ENCODE measurements around the gene GGA3. TPM values are rescaled to one million over a fixed set of nuclear protein-coding genes. Genes with fewer than 3 reads are reported as not detected.
"Not testable (repeated sequence)": the region's sequence is repeated elsewhere in the genome, so short reads cannot be mapped to it uniquely, and the experiment has no call there.

GGA3 gene
- total and polyA plus RNA-seq, 4 donors = 4.6 to 17.3 (median 9.2) TPM

- Histone ChIP-seq H3K9ac (ENCODE audit: low read depth in 1 of 2, low read length in 2 of 2) (no peak overlapping the region), H3K27me3 (ENCODE audit: control insufficient read depth in 4 of 4, insufficient read depth in 4 of 4, low read length in 3 of 4) (no peaks in the 10 kb centered on the region), H3K4me3 (ENCODE audit: low read depth in 1 of 3, low read length in 3 of 3) (no peak overlapping the region), H3K9me3 (ENCODE audit: control insufficient read depth in 4 of 4, low read length in 3 of 4) (no peaks in the 10 kb centered on the region), H3K36me3 (ENCODE audit: control insufficient read depth in 4 of 4, insufficient read depth in 3 of 4, low read depth in 1 of 4, low read length in 3 of 4) (peaks cover 0 to 8% (median 0%) of the 10 kb centered on the region in 4 donors), H3K27ac (ENCODE audit: low read depth in 1 of 2, low read length in 2 of 2) (no peak overlapping the region), H3K4me1 (ENCODE audit: control insufficient read depth in 4 of 4, insufficient read depth in 4 of 4, low read length in 3 of 4) (peaks cover 0 to 10% (median 7%) of the 10 kb centered on the region in 4 donors)
- no peak for DNase-seq (ENCODE audit: low spot score)
- no peak for TF ChIP-seq YY1 (IDR thresholded peaks at IDR 0.05)
- no peak for TF ChIP-seq MAX (IDR thresholded peaks at IDR 0.05)
- TF ChIP-seq, protein P1, sequence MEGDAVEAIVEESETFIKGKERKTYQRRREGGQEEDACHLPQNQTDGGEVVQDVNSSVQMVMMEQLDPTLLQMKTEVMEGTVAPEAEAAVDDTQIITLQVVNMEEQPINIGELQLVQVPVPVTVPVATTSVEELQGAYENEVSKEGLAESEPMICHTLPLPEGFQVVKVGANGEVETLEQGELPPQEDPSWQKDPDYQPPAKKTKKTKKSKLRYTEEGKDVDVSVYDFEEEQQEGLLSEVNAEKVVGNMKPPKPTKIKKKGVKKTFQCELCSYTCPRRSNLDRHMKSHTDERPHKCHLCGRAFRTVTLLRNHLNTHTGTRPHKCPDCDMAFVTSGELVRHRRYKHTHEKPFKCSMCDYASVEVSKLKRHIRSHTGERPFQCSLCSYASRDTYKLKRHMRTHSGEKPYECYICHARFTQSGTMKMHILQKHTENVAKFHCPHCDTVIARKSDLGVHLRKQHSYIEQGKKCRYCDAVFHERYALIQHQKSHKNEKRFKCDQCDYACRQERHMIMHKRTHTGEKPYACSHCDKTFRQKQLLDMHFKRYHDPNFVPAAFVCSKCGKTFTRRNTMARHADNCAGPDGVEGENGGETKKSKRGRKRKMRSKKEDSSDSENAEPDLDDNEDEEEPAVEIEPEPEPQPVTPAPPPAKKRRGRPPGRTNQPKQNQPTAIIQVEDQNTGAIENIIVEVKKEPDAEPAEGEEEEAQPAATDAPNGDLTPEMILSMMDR (IDR thresholded peaks at IDR 0.05; ENCODE audit: low read depth, low read length, missing input control) = no peak
- WGBS = 93% methylated on average over 9 of the region's 9 CpGs
Observed at GRCh38 chr17:75287221-75287620, 25.8 kb upstream of the GGA3 start.

DNA sequence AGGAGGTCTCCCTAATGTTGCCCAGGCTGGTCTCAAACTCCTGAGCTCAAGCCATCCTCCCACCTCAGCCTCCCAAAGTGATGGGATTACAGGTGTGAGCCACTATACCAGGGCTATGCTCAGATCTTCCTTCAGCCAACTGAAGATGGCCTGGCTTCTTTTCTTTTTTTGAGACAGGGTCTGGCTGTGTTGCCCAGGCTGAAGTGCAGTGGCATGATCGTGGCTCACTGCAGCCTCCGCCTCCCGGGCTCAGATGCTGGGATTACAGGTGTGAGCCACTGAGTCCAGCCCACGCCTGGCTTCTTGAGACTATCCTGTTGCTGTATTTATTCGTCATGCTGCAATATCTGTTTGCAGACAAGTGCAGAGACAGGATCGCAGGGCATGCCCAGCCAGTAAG is 23.7 kb upstream of the GGA3 start:
- no peak for TF ChIP-seq RXRA (IDR thresholded peaks at IDR 0.05)
- TF ChIP-seq, protein P2, sequence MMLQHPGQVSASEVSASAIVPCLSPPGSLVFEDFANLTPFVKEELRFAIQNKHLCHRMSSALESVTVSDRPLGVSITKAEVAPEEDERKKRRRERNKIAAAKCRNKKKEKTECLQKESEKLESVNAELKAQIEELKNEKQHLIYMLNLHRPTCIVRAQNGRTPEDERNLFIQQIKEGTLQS (IDR thresholded peaks at IDR 0.05) = no peak
- no peak for TF ChIP-seq EGR1 (IDR thresholded peaks at IDR 0.05; ENCODE audit: low read depth in 2 of 2)
- no peak for TF ChIP-seq GABPA (IDR thresholded peaks at IDR 0.05 in 1 of 2, conservative IDR thresholded peaks at IDR 0.05 in 1 of 2)
- no peak for TF ChIP-seq MAX (IDR thresholded peaks at IDR 0.05)
- no peak for TF ChIP-seq JUND (IDR thresholded peaks at IDR 0.05)
- Histone ChIP-seq H3K4me1 (ENCODE audit: control insufficient read depth in 4 of 4, insufficient read depth in 4 of 4, low read length in 3 of 4) (peaks cover 0 to 10% (median 7%) of the 10 kb centered on the region in 4 donors), H3K27me3 (ENCODE audit: control insufficient read depth in 4 of 4, insufficient read depth in 4 of 4, low read length in 3 of 4) (no peaks in the 10 kb centered on the region), H3K36me3 (ENCODE audit: control insufficient read depth in 4 of 4, insufficient read depth in 3 of 4, low read depth in 1 of 4, low read length in 3 of 4) (peaks cover 0 to 15% (median 1%) of the 10 kb centered on the region in 4 donors), H3K9ac (ENCODE audit: low read depth in 1 of 2, low read length in 2 of 2) (no peak overlapping the region), H3K27ac (ENCODE audit: low read depth in 1 of 2, low read length in 2 of 2) (no peak overlapping the region), H3K9me3 (ENCODE audit: control insufficient read depth in 4 of 4, low read length in 3 of 4) (no peaks in the 10 kb centered on the region), H3K4me3 (ENCODE audit: low read depth in 1 of 3, low read length in 3 of 3) (no peak overlapping the region)
- DNase-seq (ENCODE audit: low spot score) = no peak
- WGBS = 84% methylated on average over 6 of the region's 6 CpGs

DNA sequence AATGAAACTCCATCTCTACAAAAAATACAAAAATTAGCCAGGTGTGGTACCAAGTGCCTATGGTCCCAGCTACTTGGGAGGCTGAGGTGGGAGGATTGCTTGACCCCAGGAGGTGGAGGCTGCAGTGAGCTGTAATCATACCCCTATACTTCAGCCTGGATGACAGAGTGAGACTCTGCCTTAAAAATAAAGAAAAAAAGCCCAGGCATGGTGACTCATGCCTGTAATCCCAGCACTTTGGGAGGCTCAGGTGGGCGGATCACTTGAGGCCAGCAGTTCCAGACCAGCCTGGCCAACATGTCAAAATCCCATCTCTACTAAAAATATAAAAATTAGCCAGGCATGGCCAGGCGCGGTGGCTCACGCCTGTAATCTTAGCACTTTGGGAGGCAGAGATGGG is 18.8 kb upstream of the GGA3 start:
- not testable (repeated sequence) for H3K4me1 ChIP-seq (ENCODE audit: control insufficient read depth in 4 of 4, insufficient read depth in 4 of 4, low read length in 3 of 4); H3K27me3 ChIP-seq (ENCODE audit: control insufficient read depth in 4 of 4, insufficient read depth in 4 of 4, low read length in 3 of 4); H3K9me3 ChIP-seq (ENCODE audit: control insufficient read depth in 4 of 4, low read length in 3 of 4); H3K36me3 ChIP-seq (ENCODE audit: control insufficient read depth in 4 of 4, insufficient read depth in 3 of 4, low read depth in 1 of 4, low read length in 3 of 4); H3K27ac ChIP-seq (ENCODE audit: low read depth in 1 of 2, low read length in 2 of 2); H3K9ac ChIP-seq (ENCODE audit: low read depth in 1 of 2, low read length in 2 of 2); H3K4me3 ChIP-seq (ENCODE audit: low read depth in 1 of 3, low read length in 3 of 3); DNase-seq (ENCODE audit: low spot score)
- 98% methylated on average over 4 of the region's 4 CpGs for WGBS

DNA sequence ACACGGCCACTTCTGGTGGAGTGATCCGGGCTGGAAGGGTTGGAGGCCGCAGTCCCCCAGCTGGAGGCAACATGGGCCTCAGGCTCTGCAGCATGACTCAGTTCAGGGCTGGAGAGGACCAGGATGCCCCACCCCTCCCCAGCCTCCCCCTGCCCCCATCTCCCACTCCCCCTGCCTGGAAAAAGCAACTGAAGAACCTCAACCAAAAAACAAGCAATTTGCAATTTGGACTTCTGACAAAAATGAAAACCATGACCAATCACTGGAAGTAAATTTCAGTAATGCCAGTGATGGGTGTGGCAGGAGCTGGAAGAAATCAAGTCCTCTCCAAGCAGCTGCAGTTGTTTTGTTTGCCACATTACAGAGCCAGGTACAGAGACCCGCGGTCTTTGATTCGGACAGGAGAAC is 16.3 kb upstream of the GGA3 start:
- Histone ChIP-seq H3K9ac (ENCODE audit: low read depth in 1 of 2, low read length in 2 of 2) (no peak overlapping the region), H3K9me3 (ENCODE audit: control insufficient read depth in 4 of 4, low read length in 3 of 4) (no peaks in the 10 kb centered on the region), H3K27me3 (ENCODE audit: control insufficient read depth in 4 of 4, insufficient read depth in 4 of 4, low read length in 3 of 4) (no peaks in the 10 kb centered on the region), H3K36me3 (ENCODE audit: control insufficient read depth in 4 of 4, insufficient read depth in 3 of 4, low read depth in 1 of 4, low read length in 3 of 4) (peaks cover 0 to 12% (median 3%) of the 10 kb centered on the region in 4 donors), H3K27ac (ENCODE audit: low read depth in 1 of 2, low read length in 2 of 2) (no peak overlapping the region), H3K4me1 (ENCODE audit: control insufficient read depth in 4 of 4, insufficient read depth in 4 of 4, low read length in 3 of 4) (no peaks in the 10 kb centered on the region), H3K4me3 (ENCODE audit: low read depth in 1 of 3, low read length in 3 of 3) (no peak overlapping the region)
- DNase-seq (ENCODE audit: low spot score) = no peak
- TF ChIP-seq HNF4G (IDR thresholded peaks at IDR 0.05) (no peak), NR2F2 (IDR thresholded peaks at IDR 0.05) (no peak)
- 95% methylated on average over 6 of the region's 6 CpGs for WGBS

Measured in liver (tissue), 9 donors.